Activated T-cell treated with anti-CD3 and anti-CD28 coated beads for 4 hours (primary cell): ENCODE data around the gene ZCCHC24.
A peak's percentile ranks its signal among the peaks of the same experiment; 100 is the strongest.

Experiments
- DNase-seq: peaks from one replicate; pipeline ENCODE4 v3.0.0-alpha.2; 2020

ZCCHC24 gene

GRCh38 chr10:79445161-79445976 is at the start of gene ZCCHC24:
Gene ZCCHC24, minus strand, starts transcription at chr10:79445624. Its CDS starts 184 bp downstream, at chr10:79445440.
- DNase-seq: peak; percentile 86

- DNase-seq: no peak
Observed at GRCh38 chr10:79493806-79494205, 48.4 kb upstream of the ZCCHC24 start.

GRCh38 chr10:79492839-79493238 is 47.4 kb upstream of the ZCCHC24 start:
- DNase-seq: no peak

GRCh38 chr10:79492256-79492655 is 46.8 kb upstream of the ZCCHC24 start:
- DNase-seq: no peak

- no peak for DNase-seq
Observed at GRCh38 chr10:79491143-79491835, 45.9 kb upstream of the ZCCHC24 start.

- no peak for DNase-seq
Observed at GRCh38 chr10:79490400-79491142, 45.1 kb upstream of the ZCCHC24 start.

GRCh38 chr10:79488870-79489269 is 43.4 kb upstream of the ZCCHC24 start:
- no peak for DNase-seq

GRCh38 chr10:79488336-79488735 is 42.9 kb upstream of the ZCCHC24 start:
- DNase-seq: no peak

GRCh38 chr10:79487296-79488194 is 42.1 kb upstream of the ZCCHC24 start:
- no peak for DNase-seq

GRCh38 chr10:79484476-79484875 is 39.1 kb upstream of the ZCCHC24 start:
- no peak for DNase-seq

GRCh38 chr10:79483948-79484347 is 38.5 kb upstream of the ZCCHC24 start:
- no peak for DNase-seq

GRCh38 chr10:79483299-79483698 is 37.9 kb upstream of the ZCCHC24 start:
- no peak for DNase-seq

GRCh38 chr10:79482741-79483140 is 37.3 kb upstream of the ZCCHC24 start:
- DNase-seq: no peak

- no peak for DNase-seq
Observed at GRCh38 chr10:79482304-79482703, 36.9 kb upstream of the ZCCHC24 start.

- no peak for DNase-seq
Observed at GRCh38 chr10:79479283-79479909, 34.0 kb upstream of the ZCCHC24 start.

- DNase-seq: no peak
Observed at GRCh38 chr10:79477456-79477855, 32.0 kb upstream of the ZCCHC24 start.

GRCh38 chr10:79476645-79477044 is 31.2 kb upstream of the ZCCHC24 start:
- DNase-seq: no peak

GRCh38 chr10:79475877-79476276 is 30.5 kb upstream of the ZCCHC24 start:
- no peak for DNase-seq

- DNase-seq: no peak
Observed at GRCh38 chr10:79475119-79475653, 29.8 kb upstream of the ZCCHC24 start.

GRCh38 chr10:79473496-79474095 is 28.2 kb upstream of the ZCCHC24 start:
- no peak for DNase-seq

- DNase-seq: no peak
Observed at GRCh38 chr10:79472951-79473350, 27.5 kb upstream of the ZCCHC24 start.
